A673 (cell line): ENCODE data around the gene ROR1. TPM values are rescaled to one million over a fixed set of nuclear protein-coding genes. Genes with fewer than 3 reads are reported as not detected.
A peak's percentile ranks its signal among the peaks of the same experiment; 100 is the strongest.

Experiments used
- BruUV-seq: library from RNA; stranded (reverse); fragments of 400-500 nt; replicated peaks from 2 replicates; lab custom pipeline; 2021; lab: Mats Ljungman, UMichigan
- CTCF ChIA-PET: fragments of 300-600 bp; sonication (Branson Sonifier 250); formaldehyde crosslinking; loops from one replicate; lab custom pipeline; 2022; ENCODE audit warnings: antibody characterized with exemption; lab: Charles Lee
- POLR2A ChIA-PET: fragments of 300-600 bp; sonication (Branson Sonifier 250); formaldehyde crosslinking; loops from one replicate; lab custom pipeline; 2022; ENCODE audit warnings: antibody characterized with exemption; ENCODE audit not compliant: low non-redundant PET; lab: Charles Lee
- DNase-seq: peaks from one replicate; pipeline ENCODE4 v3.0.0-alpha.2; 2015; ENCODE audit warnings: low spot score
- H3K27ac ChIP-seq: fragments of 200-600 bp; sonication (generic); 2 replicates; pipeline ENCODE4 v1.5.1; 2016; ENCODE audit warnings: mixed run types, low read depth, mild to moderate bottlenecking, mixed read lengths, antibody characterized with exemption, low read length; ENCODE audit not compliant: poor library complexity, severe bottlenecking
- H3K27me3 ChIP-seq: fragments of 200-600 bp; sonication (generic); replicated peaks from 2 replicates; pipeline ENCODE4 v1.6.1; 2017; ENCODE audit warnings: mixed run types, low read depth, mild to moderate bottlenecking, mixed read lengths, antibody characterized with exemption, low read length; ENCODE audit not compliant: insufficient read depth, poor library complexity
- H3K36me3 ChIP-seq: fragments of 200-600 bp; sonication (generic); 2 replicates; pipeline ENCODE4 v1.6.1; 2016; ENCODE audit warnings: mixed run types, mild to moderate bottlenecking, mixed read lengths, antibody characterized with exemption, low read length; ENCODE audit not compliant: insufficient read depth, poor library complexity, severe bottlenecking
- H3K4me1 ChIP-seq: fragments of 200-600 bp; sonication (generic); 2 replicates; pipeline ENCODE4 v1.6.1; 2017; ENCODE audit warnings: mixed run types, mild to moderate bottlenecking, mixed read lengths, antibody characterized with exemption, low read length; ENCODE audit not compliant: insufficient read depth, poor library complexity, severe bottlenecking
- H3K4me3 ChIP-seq: fragments of 200-600 bp; sonication (generic); 2 replicates; pipeline ENCODE4 v1.5.1; 2016; ENCODE audit warnings: low read depth, mixed run types, mild to moderate bottlenecking, mixed read lengths, low read length; ENCODE audit not compliant: poor library complexity, severe bottlenecking
- H3K9me3 ChIP-seq: fragments of 200-600 bp; sonication (generic); 2 replicates; pipeline ENCODE4 v1.6.1; 2016; ENCODE audit warnings: mixed run types, low read depth, mild to moderate bottlenecking, mixed read lengths, antibody characterized with exemption, low read length; ENCODE audit not compliant: poor library complexity, severe bottlenecking
- EZH2 ChIP-seq: fragments of 200-600 bp; sonication (generic); IDR thresholded peaks from 2 replicates; pipeline ENCODE4 v1.6.1; 2017; ENCODE audit warnings: borderline replicate concordance, low read depth, mild to moderate bottlenecking, mixed read lengths, antibody characterized with exemption, low read length; ENCODE audit not compliant: poor library complexity, severe bottlenecking
- intact Hi-C: fragments of 100-400 bp; cut with micrococcal nuclease; formaldehyde crosslinking; loops from one replicate; pipeline ENCODE4 v1.10.0; 2022; ENCODE audit not compliant: unreplicated experiment
- total RNA-seq: library from RNA; stranded (reverse); gene quantifications from 2 replicates; pipeline ENCODE4 v1.2.3, GENCODE V29; 2021
- TF ChIP-seq, protein P1 (sequence below): fragments of 300-800, 200-600 bp; sonication (generic); conservative IDR thresholded peaks from 2 replicates; pipeline ENCODE4 v1.5.1; 2017; ENCODE audit warnings: low read depth, mild to moderate bottlenecking, antibody characterized with exemption, low read length, moderate library complexity, mixed read lengths

ROR1 gene
- total RNA-seq, 1 experiment from 2014 or later: 7.4 TPM

- Histone ChIP-seq H3K27me3 (no peaks in the 10 kb centered on the region), H3K27ac (no peak overlapping the region), H3K4me3 (no peak overlapping the region), H3K4me1 (peaks cover 4% of the 10 kb centered on the region), H3K9me3 (no peaks in the 10 kb centered on the region), H3K36me3 (no peaks in the 10 kb centered on the region)
- intact Hi-C loops: no loop called here
- ChIA-PET POLR2A (no interaction called here), CTCF (no interaction called here)
- DNase-seq: peak; percentile 21
- no peak for TF ChIP-seq EZH2
- TF ChIP-seq, protein P1, sequence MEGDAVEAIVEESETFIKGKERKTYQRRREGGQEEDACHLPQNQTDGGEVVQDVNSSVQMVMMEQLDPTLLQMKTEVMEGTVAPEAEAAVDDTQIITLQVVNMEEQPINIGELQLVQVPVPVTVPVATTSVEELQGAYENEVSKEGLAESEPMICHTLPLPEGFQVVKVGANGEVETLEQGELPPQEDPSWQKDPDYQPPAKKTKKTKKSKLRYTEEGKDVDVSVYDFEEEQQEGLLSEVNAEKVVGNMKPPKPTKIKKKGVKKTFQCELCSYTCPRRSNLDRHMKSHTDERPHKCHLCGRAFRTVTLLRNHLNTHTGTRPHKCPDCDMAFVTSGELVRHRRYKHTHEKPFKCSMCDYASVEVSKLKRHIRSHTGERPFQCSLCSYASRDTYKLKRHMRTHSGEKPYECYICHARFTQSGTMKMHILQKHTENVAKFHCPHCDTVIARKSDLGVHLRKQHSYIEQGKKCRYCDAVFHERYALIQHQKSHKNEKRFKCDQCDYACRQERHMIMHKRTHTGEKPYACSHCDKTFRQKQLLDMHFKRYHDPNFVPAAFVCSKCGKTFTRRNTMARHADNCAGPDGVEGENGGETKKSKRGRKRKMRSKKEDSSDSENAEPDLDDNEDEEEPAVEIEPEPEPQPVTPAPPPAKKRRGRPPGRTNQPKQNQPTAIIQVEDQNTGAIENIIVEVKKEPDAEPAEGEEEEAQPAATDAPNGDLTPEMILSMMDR: no peak
- no TSS peak for BruUV-seq
Observed at GRCh38 chr1:64019818-64020217, 246.0 kb downstream of the ROR1 start.

GRCh38 chr1:64021066-64021465 is 247.2 kb downstream of the ROR1 start:
- ChIA-PET POLR2A (no interaction called here), CTCF (no interaction called here)
- Histone ChIP-seq H3K27ac (no peak overlapping the region), H3K4me1 (peaks cover 4% of the 10 kb centered on the region), H3K36me3 (no peaks in the 10 kb centered on the region), H3K27me3 (no peaks in the 10 kb centered on the region), H3K4me3 (no peak overlapping the region), H3K9me3 (no peaks in the 10 kb centered on the region)
- no peak for TF ChIP-seq EZH2
- TF ChIP-seq, protein P1: no peak
- intact Hi-C loops: no loop called here
- no peak for DNase-seq
- no TSS peak for BruUV-seq

- POLR2A ChIA-PET: no interaction called here
- CTCF ChIA-PET: no interaction called here
- no peaks in the 10 kb centered on the region for H3K9me3 ChIP-seq
- BruUV-seq: no TSS peak
- H3K27ac ChIP-seq: no peak overlapping the region
- H3K4me1 ChIP-seq: peaks cover 1% of the 10 kb centered on the region
- no peaks in the 10 kb centered on the region for H3K27me3 ChIP-seq
- TF ChIP-seq EZH2: no peak
- TF ChIP-seq, protein P1: no peak
- no peak overlapping the region for H3K4me3 ChIP-seq
- no peaks in the 10 kb centered on the region for H3K36me3 ChIP-seq
- intact Hi-C loops: no loop called here
- DNase-seq: no peak
Observed at GRCh38 chr1:64025051-64025450, 251.2 kb downstream of the ROR1 start.
